Amniotic epithelial cell (primary cell): ENCODE data around the gene CLEC2L.

Experiments used
- DNase-seq: peaks from one replicate; pipeline ENCODE4 v3.0.0-alpha.2; 2010; ENCODE audit warnings: low read depth

CLEC2L gene

GRCh38 chr7:139557857-139558581 is 34.5 kb downstream of the CLEC2L start:
- no peak for DNase-seq

- no peak for DNase-seq
Observed at GRCh38 chr7:139559364-139560105, 36.0 kb downstream of the CLEC2L start.

GRCh38 chr7:139560199-139560598 is 36.7 kb downstream of the CLEC2L start:
- no peak for DNase-seq

GRCh38 chr7:139560678-139561077 is 37.2 kb downstream of the CLEC2L start:
- no peak for DNase-seq

GRCh38 chr7:139562491-139562890 is 39.0 kb downstream of the CLEC2L start:
- no peak for DNase-seq

GRCh38 chr7:139562961-139563565 is 39.6 kb downstream of the CLEC2L start:
- no peak for DNase-seq

- DNase-seq, result no peak
Observed at GRCh38 chr7:139563856-139564255, 40.4 kb downstream of the CLEC2L start.

- DNase-seq, result no peak
Observed at GRCh38 chr7:139566075-139566474, 42.6 kb downstream of the CLEC2L start.

- DNase-seq, result no peak
Observed at GRCh38 chr7:139566736-139567646, 43.5 kb downstream of the CLEC2L start.

GRCh38 chr7:139567647-139568345 is 44.3 kb downstream of the CLEC2L start:
- no peak for DNase-seq

- no peak for DNase-seq
Observed at GRCh38 chr7:139568346-139568675, 44.8 kb downstream of the CLEC2L start.

- DNase-seq, result no peak
Observed at GRCh38 chr7:139568813-139569490, 45.5 kb downstream of the CLEC2L start.

- no peak for DNase-seq
Observed at GRCh38 chr7:139570119-139570518, 46.6 kb downstream of the CLEC2L start.

- no peak for DNase-seq
Observed at GRCh38 chr7:139570626-139571025, 47.1 kb downstream of the CLEC2L start.

GRCh38 chr7:139571190-139571589 is 47.7 kb downstream of the CLEC2L start:
- no peak for DNase-seq

GRCh38 chr7:139571651-139572050 is 48.2 kb downstream of the CLEC2L start:
- DNase-seq, result no peak

GRCh38 chr7:139572071-139572470 is 48.6 kb downstream of the CLEC2L start:
- no peak for DNase-seq

GRCh38 chr7:139572704-139573385 is 49.4 kb downstream of the CLEC2L start:
- no peak for DNase-seq

- no peak for DNase-seq
Observed at GRCh38 chr7:139573871-139574270, 50.4 kb downstream of the CLEC2L start.

- no peak for DNase-seq
Observed at GRCh38 chr7:139574618-139575337, 51.3 kb downstream of the CLEC2L start.
